SK-N-MC (cell line): ENCODE data around the gene GRIA4.

Experiments
- DNase-seq: peaks from one replicate; pipeline ENCODE4 v3.0.0-alpha.2; 2011; ENCODE audit warnings: low read depth, low spot score
- H3K27ac ChIP-seq: fragments of 200-600 bp; sonication (generic); 2 replicates; pipeline ENCODE4 v1.5.1; 2016; ENCODE audit warnings: mixed run types
- H3K36me3 ChIP-seq: fragments of 200-600 bp; sonication (generic); 2 replicates; pipeline ENCODE4 v1.6.1; 2017; ENCODE audit warnings: antibody characterized with exemption, low read length, mixed read lengths; ENCODE audit not compliant: insufficient read depth
- H3K4me3 ChIP-seq: fragments of 200-600 bp; sonication (generic); 2 replicates; pipeline ENCODE4 v1.5.1; 2016
- H3K9ac ChIP-seq: fragments of 200-600 bp; sonication (generic); 2 replicates; pipeline ENCODE4 v1.8.0; 2017; ENCODE audit warnings: mixed run types, mixed read lengths; ENCODE audit not compliant: insufficient read length
- H3K9me3 ChIP-seq: fragments of 200-600 bp; sonication (generic); 2 replicates; pipeline ENCODE4 v1.6.1; 2017; ENCODE audit warnings: low read depth, mild to moderate bottlenecking, antibody characterized with exemption, low read length, moderate library complexity, mixed read lengths
- EZH2 ChIP-seq: fragments of 200-600 bp; sonication (generic); IDR thresholded peaks from one replicate; pipeline ENCODE4 v1.6.1; 2017; ENCODE audit warnings: antibody characterized with exemption
- FOXP2 ChIP-seq: optimal IDR thresholded peaks from 2 replicates; pipeline ENCODE3; 2011; ENCODE audit warnings: mild to moderate bottlenecking, moderate library complexity; ENCODE audit not compliant: insufficient read depth; ENCODE audit errors: extremely low read length, control extremely low read depth
- POLR2AphosphoS5 ChIP-seq: IDR thresholded peaks from 2 replicates; pipeline ENCODE4 v1.6.1; 2012; ENCODE audit warnings: mild to moderate bottlenecking, low read depth, low read length, borderline replicate concordance

Gene GRIA4

DNA sequence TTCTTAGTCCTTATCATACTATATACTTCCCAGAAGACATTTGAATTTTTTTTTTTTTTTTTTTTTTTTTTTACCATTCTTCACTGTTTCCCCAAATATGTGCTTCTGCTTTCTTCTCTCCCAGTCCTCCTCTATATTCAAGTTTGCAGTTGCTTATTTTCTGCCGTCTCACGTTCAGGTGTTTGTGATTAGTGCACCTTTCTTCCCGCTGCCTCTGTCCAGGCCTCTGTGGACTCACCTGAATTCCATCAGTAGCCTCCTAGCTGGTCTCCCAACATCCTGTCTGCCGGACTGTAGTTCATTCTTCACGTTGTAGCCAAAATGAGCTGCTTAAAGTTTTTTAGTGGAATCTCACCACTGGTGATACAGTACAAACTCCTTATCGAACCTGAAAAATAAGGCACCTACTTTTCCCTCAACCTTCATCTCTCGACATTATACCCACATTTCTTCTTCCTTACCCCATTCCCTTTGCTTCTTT is 413.0 kb downstream of the GRIA4 start:
- H3K4me3 ChIP-seq, result peak overlapping the region; percentile 92
- no peak for DNase-seq
- TF ChIP-seq POLR2AphosphoS5 (no peak), EZH2 (no peak)
- no peaks in the 10 kb centered on the region for H3K9me3 ChIP-seq
- 0 out of 2 replicates have a peak overlapping the region, but pooled peaks have one; percentile 48 for H3K27ac ChIP-seq
- H3K9ac ChIP-seq, result peak overlapping the region; percentile 67
- peaks cover 5% of the 10 kb centered on the region for H3K36me3 ChIP-seq

DNA sequence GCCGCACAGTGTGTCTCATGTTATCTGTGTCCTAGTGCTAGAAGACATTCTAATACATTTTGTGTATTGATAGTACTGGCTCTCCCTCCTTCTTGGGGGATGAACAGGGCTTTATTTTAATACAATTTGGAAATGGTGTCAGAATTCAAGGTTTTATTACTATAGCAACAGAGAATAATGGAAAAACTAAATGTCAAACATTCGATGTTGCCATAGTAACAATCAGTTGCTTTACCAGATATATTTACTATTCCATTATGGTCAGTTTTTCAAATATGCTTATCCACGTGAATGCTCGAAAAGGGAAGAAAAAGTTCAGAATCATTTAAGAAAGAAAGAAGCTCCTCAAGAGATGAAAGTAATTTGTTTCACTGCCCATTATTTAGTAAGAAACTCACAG is 420.7 kb downstream of the GRIA4 start:
- DNase-seq, result no peak
- no peak overlapping the region for H3K9ac ChIP-seq
- H3K4me3 ChIP-seq, result no peak overlapping the region
- no peak overlapping the region for H3K27ac ChIP-seq
- H3K36me3 ChIP-seq, result no peaks in the 10 kb centered on the region
- TF ChIP-seq EZH2 (no peak), FOXP2 (no peak), POLR2AphosphoS5 (no peak)
- no peaks in the 10 kb centered on the region for H3K9me3 ChIP-seq

DNA sequence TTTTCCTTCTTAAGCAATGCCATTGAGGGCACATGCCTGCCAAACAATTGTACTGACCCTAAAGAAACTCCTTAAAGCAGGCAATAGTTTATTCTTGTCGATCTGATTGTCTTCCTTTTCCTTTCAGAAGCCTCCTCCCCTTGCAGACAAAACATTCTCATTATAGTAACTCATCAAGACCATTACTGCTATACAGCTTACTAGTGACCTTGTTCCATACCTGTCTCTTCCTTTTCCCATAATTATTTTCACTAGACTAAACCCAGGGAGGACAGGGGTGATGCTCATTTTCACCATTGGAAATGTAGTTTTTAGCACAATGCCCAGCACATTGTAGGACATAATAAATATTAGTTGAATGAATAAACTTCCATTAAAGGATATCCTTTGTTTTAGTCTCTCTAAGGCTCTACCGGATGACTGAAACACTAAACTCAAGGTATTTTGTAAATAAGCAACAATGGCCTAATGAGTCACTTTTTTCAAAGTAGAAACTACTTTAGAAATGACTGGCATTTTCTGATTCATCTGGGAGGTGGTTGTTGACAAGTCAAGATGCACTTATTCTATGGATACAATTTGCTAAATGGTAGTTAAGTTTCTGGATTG is 421.4 kb downstream of the GRIA4 start:
- no peak for DNase-seq
- Histone ChIP-seq H3K4me3 (no peak overlapping the region), H3K27ac (no peak overlapping the region), H3K36me3 (no peaks in the 10 kb centered on the region), H3K9ac (no peak overlapping the region), H3K9me3 (no peaks in the 10 kb centered on the region)
- no peak for TF ChIP-seq EZH2
- no peak for TF ChIP-seq POLR2AphosphoS5
- no peak for TF ChIP-seq FOXP2
